OCI-M2 (cell line): Measurements from ENCODE around the gene SEMA6A.
"Not testable (repeated sequence)": the region's sequence is repeated elsewhere in the genome, so short reads cannot be mapped to it uniquely, and the experiment has no call there.

ENCODE experiments used
- DNase-seq: peaks from one replicate; lab custom pipeline; 2025; ENCODE audit not compliant: unreplicated experiment; lab: John Stamatoyannopoulos, UW

Gene SEMA6A

GRCh38 chr5:116524966-116525365, 49.7 kb downstream of the SEMA6A start:
- no peak for DNase-seq

- no peak for DNase-seq
Observed at GRCh38 chr5:116524051-116524904, 50.3 kb downstream of the SEMA6A start.

GRCh38 chr5:116523182-116523581, 51.4 kb downstream of the SEMA6A start:
- DNase-seq, result not testable (repeated sequence)

GRCh38 chr5:116522356-116523136, 52.1 kb downstream of the SEMA6A start:
- DNase-seq, result no peak

GRCh38 chr5:116521173-116521872, 53.3 kb downstream of the SEMA6A start:
- DNase-seq, result no peak

GRCh38 chr5:116520771-116521170, 53.9 kb downstream of the SEMA6A start:
- DNase-seq, result no peak

GRCh38 chr5:116518423-116518822, 56.2 kb downstream of the SEMA6A start:
- DNase-seq, result no peak

GRCh38 chr5:116517488-116517887, 57.1 kb downstream of the SEMA6A start:
- DNase-seq, result no peak

GRCh38 chr5:116516021-116516420, 58.6 kb downstream of the SEMA6A start:
- no peak for DNase-seq

GRCh38 chr5:116514421-116514970, 60.1 kb downstream of the SEMA6A start:
- DNase-seq, result no peak

- no peak for DNase-seq
Observed at GRCh38 chr5:116510517-116510916, 64.1 kb downstream of the SEMA6A start.

GRCh38 chr5:116509483-116510244, 65.0 kb downstream of the SEMA6A start:
- no peak for DNase-seq

- no peak for DNase-seq
Observed at GRCh38 chr5:116508835-116509234, 65.8 kb downstream of the SEMA6A start.

GRCh38 chr5:116507941-116508655, 66.5 kb downstream of the SEMA6A start:
- DNase-seq, result no peak

GRCh38 chr5:116507051-116507537, 67.5 kb downstream of the SEMA6A start:
- no peak for DNase-seq

GRCh38 chr5:116506488-116506887, 68.1 kb downstream of the SEMA6A start:
- DNase-seq, result no peak

GRCh38 chr5:116504593-116505166, 69.9 kb downstream of the SEMA6A start:
- DNase-seq, result no peak

GRCh38 chr5:116502616-116503015, 72.0 kb downstream of the SEMA6A start:
- DNase-seq, result no peak

- DNase-seq, result no peak
Observed at GRCh38 chr5:116502138-116502537, 72.5 kb downstream of the SEMA6A start.
